Stimulated activated naive CD8-positive, alpha-beta T cell treated with anti-CD3 and anti-CD28 coated beads, Interleukin-15, amount 100 ng/mL, for 72 hours (primary cell): ENCODE measurements around the gene DPP9.
A peak's percentile ranks its signal among the peaks of the same experiment; 100 is the strongest.

Experiments used
- ATAC-seq: fragments of 150-1000 bp; cut with Tn5 transposase; 2 replicates; pipeline ENCODE4 v1.10.0; 2021; ENCODE audit warnings: mild to moderate bottlenecking, moderate library complexity
- DNase-seq, 2 donors: peaks; one replicate each; pipeline ENCODE4 v3.0.0; 2021 to 2022
- H3K27ac Mint-ChIP-seq, 2 donors: one replicate each; pipeline ENCODE4 v1.8.0; 2022; ENCODE audit warnings: mild to moderate bottlenecking in 2 of 2, mixed read lengths in 2 of 2, moderate library complexity in 2 of 2
- H3K27me3 Mint-ChIP-seq: one replicate; pipeline ENCODE4 v1.8.0; 2022; ENCODE audit warnings: mixed read lengths
- H3K4me1 Mint-ChIP-seq: one replicate; pipeline ENCODE4 v1.8.0; 2022; ENCODE audit warnings: mild to moderate bottlenecking, mixed read lengths
- H3K4me3 Mint-ChIP-seq, 2 donors: one replicate each; pipeline ENCODE4 v1.8.0; 2022; ENCODE audit warnings: mild to moderate bottlenecking in 2 of 2, mixed read lengths in 2 of 2, moderate library complexity in 1 of 2
- H3K9me3 Mint-ChIP-seq, 2 donors: one replicate each; pipeline ENCODE4 v1.8.0; 2022; ENCODE audit warnings: mixed read lengths in 2 of 2

DPP9 gene

DNA sequence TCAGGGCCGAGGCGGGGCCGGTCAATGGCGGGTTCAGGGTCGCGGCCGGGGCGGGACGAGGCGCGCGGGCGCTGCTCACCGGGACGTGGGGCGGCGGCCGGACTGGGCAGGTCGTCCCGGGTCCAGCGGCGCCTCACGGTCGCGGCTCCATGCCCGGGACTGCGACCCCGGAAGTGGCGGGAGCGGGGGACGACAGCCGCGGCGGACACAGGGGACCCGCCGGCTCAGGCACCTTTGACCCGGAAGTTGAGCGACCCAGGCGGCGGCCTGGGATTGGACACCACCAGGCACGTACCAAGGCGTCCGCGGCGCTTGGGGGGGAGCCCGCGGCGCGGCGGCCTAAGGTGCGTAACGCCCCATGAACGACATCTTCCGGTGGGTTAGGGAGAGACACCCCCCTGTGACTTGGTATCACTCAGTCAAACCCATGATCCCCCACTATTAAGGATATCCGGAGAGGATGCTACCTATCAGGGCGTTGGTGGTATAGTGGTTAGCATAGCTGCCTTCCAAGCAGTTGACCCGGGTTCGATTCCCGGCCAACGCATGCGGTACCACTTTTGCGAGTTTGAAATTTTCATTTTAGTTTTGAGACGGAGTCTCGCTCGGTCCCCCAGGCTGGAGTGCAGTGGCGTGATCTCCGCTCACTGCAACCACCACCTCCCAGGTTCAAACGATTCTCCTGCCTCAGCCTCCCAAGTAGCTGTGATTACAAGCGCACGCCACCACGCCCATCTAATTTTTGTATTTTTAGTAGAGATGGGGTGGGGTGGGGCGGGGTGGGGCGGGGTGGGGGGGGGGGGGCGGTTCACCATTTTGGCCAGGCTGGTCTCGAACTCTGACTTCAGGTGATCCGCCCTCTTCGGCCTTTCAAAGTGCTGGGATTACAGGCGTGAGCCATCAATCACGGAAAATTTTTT lies at the start of gene DPP9:
DPP9 (minus strand) TSS at position 248 of the 920 bp plus-strand sequence. CDS start 3,936 bp downstream, outside the sequence.
- peak; percentile 97 for ATAC-seq
- Mint-ChIP-seq H3K4me3 (peak within 1 kb of the TSS; percentile 86 to 95), H3K27ac (peak within 1 kb of the TSS; percentile 96 to 100), H3K4me1 (peaks cover 55% of the 10 kb centered on the region), H3K27me3 (no peaks in the 10 kb centered on the region), H3K9me3 (no peaks in the 10 kb centered on the region)
- peak; percentile 99 for DNase-seq

DNA sequence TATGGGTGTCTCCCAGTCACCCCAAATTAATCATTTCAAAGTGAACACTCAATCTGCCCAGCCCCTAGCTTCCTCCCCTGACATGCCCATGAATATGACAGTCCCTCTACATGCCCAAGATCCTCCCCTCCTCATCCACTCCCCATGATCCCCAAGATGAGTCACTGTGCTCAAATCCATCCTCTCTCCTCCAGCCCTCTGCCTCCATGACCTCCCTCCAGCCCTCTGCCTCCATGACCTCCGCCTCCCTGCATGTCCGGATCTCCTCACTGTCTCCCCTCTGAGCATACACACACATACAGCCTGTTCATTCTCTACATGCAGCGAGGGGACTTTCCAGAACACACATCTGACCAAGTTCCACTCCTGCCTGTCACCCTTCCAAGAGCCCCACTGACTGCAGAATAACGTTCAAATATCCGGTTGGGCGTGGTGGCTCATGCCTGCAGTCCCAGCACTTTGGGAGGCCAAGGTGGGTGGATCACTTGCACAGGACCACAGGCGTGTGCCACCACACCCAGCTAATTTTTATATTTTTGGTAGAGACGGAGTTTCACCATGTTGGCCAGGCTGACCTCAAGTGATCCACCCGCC lies 49.5 kb upstream of the DPP9 start:
- Mint-ChIP-seq H3K4me1 (no peaks in the 10 kb centered on the region), H3K27ac (no peak overlapping the region), H3K9me3 (peaks cover 0 to 7% of the 10 kb centered on the region in 2 donors), H3K27me3 (peaks cover 34% of the 10 kb centered on the region), H3K4me3 (no peak overlapping the region)
- ATAC-seq (no peak), DNase-seq (no peak)

DNA sequence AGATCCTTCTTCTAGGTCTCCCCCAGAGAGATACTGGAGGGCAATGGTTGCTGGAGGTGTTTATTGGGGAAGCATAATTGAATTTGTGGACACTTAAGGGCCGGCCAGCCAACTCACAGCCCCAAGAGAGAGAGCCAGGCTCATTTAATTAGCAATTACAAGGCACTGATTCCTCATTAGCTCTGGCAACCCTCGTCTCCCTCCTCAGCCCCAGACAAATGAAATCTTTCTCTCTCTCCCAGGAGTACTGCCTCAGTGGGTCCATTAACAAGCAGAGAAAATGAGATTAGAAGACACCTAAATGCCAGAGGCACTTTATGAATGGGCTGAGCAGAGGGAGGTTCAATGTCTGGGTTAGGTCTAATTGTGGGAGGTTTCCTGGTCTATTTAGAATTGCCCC lies 48.9 kb upstream of the DPP9 start:
- DNase-seq (no peak), ATAC-seq (no peak)
- Mint-ChIP-seq H3K27ac (no peak overlapping the region), H3K4me1 (no peaks in the 10 kb centered on the region), H3K4me3 (no peak overlapping the region), H3K27me3 (peaks cover 34% of the 10 kb centered on the region), H3K9me3 (peaks cover 0 to 7% of the 10 kb centered on the region in 2 donors)

DNA sequence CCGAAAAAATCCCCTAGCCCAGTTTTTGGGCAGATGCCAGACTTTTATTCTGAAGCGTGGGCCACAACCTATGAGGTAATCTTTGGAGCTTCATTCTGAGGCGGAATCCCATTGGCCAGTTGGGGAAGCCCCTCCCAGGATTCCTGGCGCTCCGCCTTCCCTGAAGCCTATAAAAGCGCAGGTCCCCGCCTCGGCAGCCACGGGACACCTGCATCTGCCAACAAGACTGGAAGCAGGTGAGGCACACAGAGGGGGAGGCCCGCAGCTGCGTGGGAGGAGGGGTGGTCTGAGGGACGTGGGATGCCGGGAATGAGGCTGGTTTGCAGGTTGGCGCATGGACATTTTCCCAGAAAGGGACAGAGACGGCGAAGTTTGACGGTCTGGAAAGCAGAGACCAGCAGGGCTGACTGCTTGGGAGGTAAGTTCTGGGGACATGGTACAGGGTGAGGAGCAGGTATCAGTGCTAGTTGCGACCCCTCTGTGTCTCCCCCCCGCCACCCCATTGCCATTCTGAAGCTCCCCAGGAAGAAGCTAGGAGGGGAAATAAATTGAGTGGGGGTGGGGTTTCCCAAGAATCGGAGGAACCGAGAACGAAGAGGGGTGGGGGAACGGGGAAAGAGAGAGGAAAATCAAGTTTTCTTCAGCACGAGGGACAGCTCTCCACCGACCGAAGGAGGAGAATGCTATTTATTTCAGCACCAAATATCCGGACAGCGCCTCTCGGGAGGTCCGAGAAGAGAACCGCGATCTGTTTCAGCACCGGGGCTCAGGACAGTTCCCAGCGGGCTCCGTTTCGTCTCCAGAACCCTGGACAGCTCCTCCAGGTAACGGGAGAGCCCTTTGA lies 45.5 kb upstream of the DPP9 start:
- no peaks in the 10 kb centered on the region for H3K4me1 Mint-ChIP-seq
- no peak overlapping the region for H3K4me3 Mint-ChIP-seq
- H3K27me3 Mint-ChIP-seq, result peaks cover 37% of the 10 kb centered on the region
- H3K9me3 Mint-ChIP-seq, result peaks cover 0 to 7% of the 10 kb centered on the region in 2 donors
- ATAC-seq (peak; percentile 52), DNase-seq (peak; percentile 76 to 79)
- H3K27ac Mint-ChIP-seq, result peak overlapping the region in 1 of 2 donors; percentile 24

DNA sequence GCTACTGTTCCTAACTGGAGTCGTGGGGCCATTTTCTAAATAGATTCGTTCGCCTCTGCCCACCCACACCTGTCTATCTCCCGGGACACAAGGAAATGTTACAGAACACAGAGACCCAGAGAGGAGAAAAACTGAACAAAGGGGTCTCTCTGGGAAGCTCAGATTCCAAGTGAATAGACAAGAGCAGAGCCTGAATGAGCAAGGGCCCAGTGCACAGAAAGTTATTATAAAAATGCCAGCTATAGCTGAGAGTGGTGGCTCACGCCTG lies 40.7 kb upstream of the DPP9 start:
- no peak overlapping the region for H3K27ac Mint-ChIP-seq
- H3K9me3 Mint-ChIP-seq, result peaks cover 0 to 2% of the 10 kb centered on the region in 2 donors
- no peak overlapping the region for H3K4me3 Mint-ChIP-seq
- peaks cover 12% of the 10 kb centered on the region for H3K4me1 Mint-ChIP-seq
- ATAC-seq (no peak), DNase-seq (no peak)
- H3K27me3 Mint-ChIP-seq, result peaks cover 52% of the 10 kb centered on the region

DNA sequence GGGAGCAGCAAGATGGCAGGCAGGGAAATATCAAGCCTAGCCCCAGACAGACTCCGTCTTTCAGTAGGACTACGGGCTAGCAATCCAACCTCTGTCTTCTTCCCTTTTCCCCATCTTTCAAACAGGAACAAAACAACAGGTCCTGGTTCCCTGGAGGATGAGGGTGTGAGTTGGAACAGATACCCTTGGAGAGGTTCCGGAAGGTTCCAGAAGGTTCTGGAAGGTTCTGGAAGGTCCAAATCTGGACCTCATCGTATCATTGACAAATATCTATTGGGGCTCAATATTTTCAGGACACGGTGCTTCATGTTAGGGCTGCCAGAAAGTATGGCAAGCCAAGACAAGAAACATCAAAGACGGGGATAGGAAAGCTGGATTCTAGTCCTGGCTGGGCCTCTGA lies 39.4 kb upstream of the DPP9 start:
- no peak for ATAC-seq
- DNase-seq, result no peak
- Mint-ChIP-seq H3K27ac (no peak overlapping the region), H3K9me3 (no peaks in the 10 kb centered on the region), H3K4me1 (peaks cover 14% of the 10 kb centered on the region), H3K27me3 (peaks cover 56% of the 10 kb centered on the region), H3K4me3 (no peak overlapping the region)

DNA sequence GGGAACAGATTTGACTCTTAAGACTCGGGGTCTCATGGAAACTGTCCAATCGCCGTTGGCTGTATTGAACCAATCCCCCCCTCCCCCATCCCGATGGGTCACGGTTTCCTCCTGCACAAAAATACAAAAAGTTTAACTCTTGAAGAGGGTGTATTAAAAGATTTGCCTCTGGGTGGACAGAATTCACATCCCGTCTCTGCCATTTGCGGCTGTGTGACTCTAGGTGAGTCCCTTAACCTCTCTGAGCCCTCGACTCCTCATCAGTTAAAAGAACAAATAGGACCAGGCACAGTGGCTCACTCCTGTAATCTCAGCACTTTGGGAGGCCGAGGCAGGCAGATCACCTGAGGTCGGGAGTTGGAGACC lies 36.6 kb upstream of the DPP9 start:
- ATAC-seq (no peak), DNase-seq (no peak)
- Mint-ChIP-seq H3K4me3 (peak overlapping the region; percentile 61 to 65), H3K9me3 (no peaks in the 10 kb centered on the region), H3K4me1 (peaks cover 14% of the 10 kb centered on the region), H3K27me3 (peaks cover 57% of the 10 kb centered on the region), H3K27ac (no peak overlapping the region)

DNA sequence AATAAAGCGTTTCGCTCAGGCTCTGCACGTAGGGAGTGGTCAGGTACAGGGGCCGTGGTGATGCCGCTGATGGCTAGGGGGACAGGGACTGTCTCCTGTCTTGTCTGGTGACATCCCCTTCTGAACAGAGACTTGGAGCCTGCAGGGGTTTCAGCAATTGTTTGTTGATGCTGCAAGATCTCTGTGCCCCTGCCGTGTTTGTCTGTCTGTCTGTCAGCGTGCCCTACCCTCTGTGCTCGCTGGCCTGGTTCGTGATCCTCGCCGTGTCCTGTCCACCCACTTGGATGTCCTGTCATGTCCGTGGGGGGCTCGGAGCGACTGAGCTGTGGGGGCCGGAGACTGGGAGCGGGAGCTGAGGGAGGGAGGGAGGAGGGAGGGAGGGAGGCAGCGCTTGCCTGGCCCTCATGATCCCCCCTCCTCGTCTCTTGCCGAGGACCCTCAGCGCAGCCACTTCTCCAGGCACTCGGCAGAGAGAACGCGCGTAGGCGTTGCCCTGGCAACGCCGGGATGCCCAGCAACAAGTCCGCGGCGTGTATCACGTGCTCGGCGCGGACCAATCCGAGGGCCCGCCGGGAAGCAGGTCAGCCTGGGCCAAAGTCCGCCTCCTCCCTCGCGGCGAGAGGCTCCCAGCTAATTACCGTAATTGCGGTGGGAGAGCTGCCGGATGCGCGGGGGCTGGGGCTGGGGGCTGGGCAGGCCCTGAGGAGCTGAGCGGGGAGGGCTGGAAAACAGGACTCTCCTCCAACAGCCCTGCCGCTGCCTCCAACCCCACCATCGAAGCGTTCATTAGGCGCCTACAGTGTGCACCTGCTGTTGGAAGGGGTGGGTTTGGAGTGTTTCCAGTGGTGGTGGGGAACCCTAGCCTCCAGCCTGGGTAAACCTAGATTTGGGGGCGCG lies 36.0 kb upstream of the DPP9 start:
- H3K27me3 Mint-ChIP-seq, result peaks cover 51% of the 10 kb centered on the region
- DNase-seq, result peak; percentile 58 to 80
- peak overlapping the region; percentile 61 to 65 for H3K4me3 Mint-ChIP-seq
- H3K4me1 Mint-ChIP-seq, result peaks cover 14% of the 10 kb centered on the region
- H3K27ac Mint-ChIP-seq, result no peak overlapping the region
- peak; percentile 90 for ATAC-seq
- H3K9me3 Mint-ChIP-seq, result no peaks in the 10 kb centered on the region

DNA sequence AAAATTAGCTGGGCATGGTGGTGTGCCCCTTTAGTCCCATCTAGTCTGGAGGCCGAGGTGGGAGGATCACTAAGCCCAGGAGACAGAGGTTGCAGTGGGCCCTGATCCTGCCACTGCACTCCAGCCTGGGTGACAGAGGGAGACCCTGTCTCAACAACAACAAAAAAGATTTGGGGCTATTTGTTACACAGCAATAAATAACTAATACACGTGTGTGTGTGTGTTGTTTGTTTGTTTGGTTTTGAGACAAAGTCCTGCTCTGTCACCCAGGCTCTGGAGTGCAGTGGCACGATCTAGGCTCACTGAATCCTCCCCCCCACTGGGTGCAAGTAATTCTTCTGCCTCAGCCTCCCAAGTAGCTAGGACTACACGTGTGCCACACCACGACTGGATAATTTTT lies 35.0 kb upstream of the DPP9 start:
- ATAC-seq (no peak), DNase-seq (no peak)
- peaks cover 14% of the 10 kb centered on the region for H3K4me1 Mint-ChIP-seq
- peaks cover 41% of the 10 kb centered on the region for H3K27me3 Mint-ChIP-seq
- no peaks in the 10 kb centered on the region for H3K9me3 Mint-ChIP-seq
- no peak overlapping the region for H3K4me3 Mint-ChIP-seq
- H3K27ac Mint-ChIP-seq, result no peak overlapping the region

DNA sequence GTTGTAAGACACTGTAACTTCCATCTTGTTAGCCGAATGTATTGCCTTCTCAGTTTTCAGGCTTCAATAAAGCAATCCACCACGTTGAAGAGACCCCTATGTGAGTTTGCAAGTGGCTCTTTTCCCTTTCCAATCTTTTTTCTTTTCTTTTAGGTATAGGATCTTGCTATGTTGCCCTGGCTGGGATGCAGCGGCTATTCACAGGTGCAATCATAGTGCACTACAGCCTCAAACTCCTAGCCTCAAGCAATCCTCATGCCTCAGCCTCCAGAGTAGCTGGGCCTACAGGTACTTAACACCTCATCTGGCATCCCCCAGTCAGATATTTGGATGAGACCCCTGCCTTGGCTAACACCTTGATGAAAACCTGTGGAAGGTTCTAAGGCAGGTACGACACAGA lies 34.4 kb upstream of the DPP9 start:
- no peak overlapping the region for H3K27ac Mint-ChIP-seq
- no peak overlapping the region for H3K4me3 Mint-ChIP-seq
- H3K9me3 Mint-ChIP-seq, result no peaks in the 10 kb centered on the region
- no peak for DNase-seq
- ATAC-seq, result no peak
- peaks cover 36% of the 10 kb centered on the region for H3K27me3 Mint-ChIP-seq
- peaks cover 14% of the 10 kb centered on the region for H3K4me1 Mint-ChIP-seq

DNA sequence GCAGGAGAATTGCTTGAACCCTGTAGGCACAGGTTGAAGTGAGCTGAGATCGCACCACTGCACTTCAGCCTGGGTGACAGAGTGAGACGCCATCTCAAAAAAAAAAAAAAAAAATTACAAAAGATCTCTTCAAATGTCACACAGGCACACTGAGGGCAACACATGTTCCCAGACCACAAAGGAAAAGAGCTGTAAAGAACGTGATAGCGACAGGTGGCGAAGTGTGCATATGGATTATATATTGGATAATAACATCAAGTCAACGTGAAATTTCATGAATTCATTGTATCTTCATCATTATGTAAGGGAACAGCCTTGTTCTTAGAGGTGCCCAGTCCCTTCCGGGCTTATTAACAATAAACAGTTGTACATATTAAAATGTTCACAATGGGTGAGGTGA lies 31.8 kb upstream of the DPP9 start:
- ATAC-seq (no peak), DNase-seq (no peak)
- H3K9me3 Mint-ChIP-seq, result no peaks in the 10 kb centered on the region
- H3K4me1 Mint-ChIP-seq, result peaks cover 11% of the 10 kb centered on the region
- H3K4me3 Mint-ChIP-seq, result no peak overlapping the region
- H3K27ac Mint-ChIP-seq, result no peak overlapping the region
- peaks cover 10% of the 10 kb centered on the region for H3K27me3 Mint-ChIP-seq

DNA sequence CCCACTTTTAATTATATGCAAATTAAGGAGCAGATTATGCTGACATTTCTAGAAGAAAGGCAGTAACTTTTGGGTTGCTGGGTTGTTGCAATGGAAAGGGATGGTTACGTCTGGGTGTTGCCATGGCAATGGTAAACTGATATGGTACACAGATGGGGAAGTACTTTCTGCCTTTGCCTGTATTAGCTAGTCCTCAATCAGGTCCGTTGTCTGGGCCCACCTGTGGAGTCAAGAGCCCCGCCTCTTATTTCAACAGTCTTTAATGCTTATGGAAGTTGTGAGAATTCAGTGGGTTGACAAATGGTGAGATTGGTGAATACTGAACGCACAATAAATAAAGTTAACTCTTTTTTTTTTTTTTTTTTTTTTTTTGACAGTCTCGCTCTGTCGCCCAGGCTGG lies 30.6 kb upstream of the DPP9 start:
- Mint-ChIP-seq H3K4me3 (no peak overlapping the region), H3K9me3 (no peaks in the 10 kb centered on the region), H3K4me1 (peaks cover 1% of the 10 kb centered on the region), H3K27ac (no peak overlapping the region), H3K27me3 (peaks cover 20% of the 10 kb centered on the region)
- DNase-seq (no peak), ATAC-seq (no peak)

DNA sequence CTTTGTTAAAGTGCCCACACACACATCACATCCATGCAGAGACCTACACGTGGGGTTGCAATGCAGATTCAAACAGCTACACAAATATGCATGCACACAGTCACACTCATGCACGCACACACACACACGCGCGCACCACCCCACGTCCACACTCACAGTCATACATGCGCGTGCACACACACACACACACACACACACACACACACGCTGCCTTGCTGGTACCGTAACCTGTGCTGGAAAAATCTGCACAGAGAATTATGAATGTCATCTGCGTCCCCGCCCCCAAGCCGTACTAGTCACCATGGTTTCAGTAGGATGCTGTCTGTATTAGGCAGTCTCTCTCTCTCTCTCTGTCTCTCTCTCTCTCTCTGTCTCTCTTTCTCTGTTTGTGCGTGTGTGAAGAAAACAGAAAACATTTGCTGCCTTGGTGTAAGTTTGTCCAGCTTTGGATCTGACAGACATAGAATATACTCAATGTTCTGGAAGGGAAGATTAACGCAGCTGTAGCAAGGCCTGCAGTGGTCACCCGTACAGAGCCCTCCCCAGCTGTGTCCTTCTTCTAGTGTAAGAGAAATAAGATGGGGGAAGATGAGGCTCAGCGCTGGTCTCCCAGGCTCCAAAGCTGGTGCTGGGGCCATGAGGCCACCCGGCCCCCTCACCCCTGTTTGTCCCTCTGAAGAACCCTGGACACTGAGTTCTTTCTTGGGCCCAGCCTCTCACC lies 26.4 kb upstream of the DPP9 start:
- Mint-ChIP-seq H3K27me3 (peaks cover 37% of the 10 kb centered on the region), H3K9me3 (no peaks in the 10 kb centered on the region), H3K4me3 (no peak overlapping the region), H3K27ac (no peak overlapping the region), H3K4me1 (no peaks in the 10 kb centered on the region)
- DNase-seq (no peak), ATAC-seq (no peak)

DNA sequence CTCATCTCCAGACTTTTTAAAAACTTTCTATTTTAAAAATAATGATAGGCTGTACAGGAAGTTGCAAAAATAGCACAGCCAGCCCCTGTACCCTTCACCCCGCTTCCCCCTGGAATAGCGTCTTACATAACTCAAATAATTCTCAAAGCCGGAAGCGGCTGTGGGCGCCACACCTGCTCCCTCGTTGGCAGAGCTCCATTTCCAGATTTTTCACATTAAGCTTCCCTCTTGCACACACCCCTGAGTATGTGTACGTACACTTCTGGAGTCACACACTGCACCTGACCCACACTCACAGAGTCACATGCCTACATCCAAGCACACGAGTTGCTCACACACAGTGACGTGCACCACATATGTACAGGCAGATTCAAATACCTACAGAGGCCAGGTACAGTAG lies 24.9 kb upstream of the DPP9 start:
- Mint-ChIP-seq H3K4me3 (no peak overlapping the region), H3K27me3 (peaks cover 38% of the 10 kb centered on the region), H3K9me3 (no peaks in the 10 kb centered on the region), H3K27ac (no peak overlapping the region), H3K4me1 (no peaks in the 10 kb centered on the region)
- DNase-seq (no peak), ATAC-seq (no peak)

DNA sequence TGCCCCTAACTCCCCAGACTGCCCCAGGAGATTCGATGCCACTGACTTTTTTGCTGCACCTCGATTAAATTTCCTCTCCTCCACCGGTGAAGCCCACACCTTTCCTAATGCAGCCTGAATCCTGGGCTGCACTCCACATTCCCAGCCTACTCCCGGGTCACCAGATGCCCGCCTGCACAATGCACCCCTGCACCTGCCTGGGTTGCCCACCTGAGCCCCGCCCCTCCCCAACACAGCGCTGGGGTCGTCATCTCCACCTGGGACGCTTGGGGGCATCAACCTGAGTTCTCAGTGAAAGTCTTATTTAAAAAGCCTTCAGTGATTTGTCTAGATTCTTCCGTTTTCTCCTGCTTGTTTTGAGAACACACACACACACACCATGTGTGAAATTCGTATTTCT lies 24.5 kb upstream of the DPP9 start:
- H3K9me3 Mint-ChIP-seq, result no peaks in the 10 kb centered on the region
- no peak overlapping the region for H3K4me3 Mint-ChIP-seq
- H3K27ac Mint-ChIP-seq, result no peak overlapping the region
- ATAC-seq, result no peak
- no peak for DNase-seq
- H3K27me3 Mint-ChIP-seq, result peaks cover 42% of the 10 kb centered on the region
- no peaks in the 10 kb centered on the region for H3K4me1 Mint-ChIP-seq
